Neural progenitor cell (in vitro differentiated cells): Measurements from ENCODE around the gene ARIH2.

Source experiments
- EZH2 ChIP-seq: fragments of 200-600 bp; sonication (generic); IDR thresholded peaks from 2 replicates; pipeline ENCODE4 v1.6.1; 2017; ENCODE audit warnings: antibody characterized with exemption, mild to moderate bottlenecking, moderate library complexity
- EZH2phosphoT487 ChIP-seq: fragments of 200-600 bp; sonication (generic); IDR thresholded peaks from 2 replicates; pipeline ENCODE4 v1.6.1; 2017; ENCODE audit warnings: antibody characterized with exemption
- TF ChIP-seq, protein P1 (sequence below): fragments of 200-600 bp; sonication (generic); IDR thresholded peaks from 2 replicates; pipeline ENCODE4 v1.5.1; 2017; ENCODE audit warnings: antibody characterized with exemption, mild to moderate bottlenecking

DNA sequence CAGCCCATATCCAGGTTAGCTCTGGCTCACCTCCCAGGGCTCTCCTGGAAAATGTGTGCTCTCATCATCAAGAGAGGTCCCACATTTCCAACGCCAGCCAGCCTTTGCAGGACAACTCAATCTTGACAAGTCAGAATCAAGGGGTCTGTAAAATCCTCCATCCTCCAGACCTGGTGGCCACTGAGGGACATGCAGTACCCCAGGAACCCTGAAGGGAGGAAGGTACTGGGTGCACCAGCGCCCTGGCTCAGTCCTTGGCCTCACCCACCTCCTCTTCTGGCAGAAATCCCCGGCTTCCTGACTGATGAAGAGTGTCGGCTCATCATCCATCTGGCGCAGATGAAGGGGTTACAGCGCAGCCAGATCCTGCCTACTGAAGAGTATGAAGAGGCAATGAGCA lies 82.5 kb downstream of the ARIH2 start:
- TF ChIP-seq, protein P1, sequence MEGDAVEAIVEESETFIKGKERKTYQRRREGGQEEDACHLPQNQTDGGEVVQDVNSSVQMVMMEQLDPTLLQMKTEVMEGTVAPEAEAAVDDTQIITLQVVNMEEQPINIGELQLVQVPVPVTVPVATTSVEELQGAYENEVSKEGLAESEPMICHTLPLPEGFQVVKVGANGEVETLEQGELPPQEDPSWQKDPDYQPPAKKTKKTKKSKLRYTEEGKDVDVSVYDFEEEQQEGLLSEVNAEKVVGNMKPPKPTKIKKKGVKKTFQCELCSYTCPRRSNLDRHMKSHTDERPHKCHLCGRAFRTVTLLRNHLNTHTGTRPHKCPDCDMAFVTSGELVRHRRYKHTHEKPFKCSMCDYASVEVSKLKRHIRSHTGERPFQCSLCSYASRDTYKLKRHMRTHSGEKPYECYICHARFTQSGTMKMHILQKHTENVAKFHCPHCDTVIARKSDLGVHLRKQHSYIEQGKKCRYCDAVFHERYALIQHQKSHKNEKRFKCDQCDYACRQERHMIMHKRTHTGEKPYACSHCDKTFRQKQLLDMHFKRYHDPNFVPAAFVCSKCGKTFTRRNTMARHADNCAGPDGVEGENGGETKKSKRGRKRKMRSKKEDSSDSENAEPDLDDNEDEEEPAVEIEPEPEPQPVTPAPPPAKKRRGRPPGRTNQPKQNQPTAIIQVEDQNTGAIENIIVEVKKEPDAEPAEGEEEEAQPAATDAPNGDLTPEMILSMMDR: no peak
- no peak for TF ChIP-seq EZH2phosphoT487
- no peak for TF ChIP-seq EZH2
